Endothelial cell of umbilical vein (primary cell): ENCODE measurements around the gene ZNF526. TPM values are rescaled to one million over a fixed set of nuclear protein-coding genes. Genes with fewer than 3 reads are reported as not detected.

ENCODE experiments used
- BruUV-seq: library from RNA; stranded (reverse); fragments of 400-500 nt; replicated peaks from 2 replicates; lab custom pipeline; 2021; lab: Mats Ljungman, UMichigan
- CTCF ChIA-PET: fragments of 300-600, 350-600 bp; sonication (Branson Sonifier 250); formaldehyde crosslinking; loops from one replicate; lab custom pipeline; 2021; ENCODE audit warnings: antibody characterized with exemption, inconsistent platforms; lab: Charles Lee
- POLR2A ChIA-PET: fragments of 300-600, 350-600 bp; sonication (Branson Sonifier 250); formaldehyde crosslinking; loops from one replicate; lab custom pipeline; 2021; ENCODE audit warnings: antibody characterized with exemption, inconsistent platforms; lab: Charles Lee
- DNase-seq: peaks from one replicate; pipeline ENCODE4 v3.0.0-alpha.2; 2011; ENCODE audit warnings: low read depth, low spot score
- FAIRE-seq: peaks from 2 replicates; lab custom pipeline; 2011; peaks lifted over from hg19 to GRCh38; lab: Jason Lieb, UNC
- H2AFZ ChIP-seq: 2 replicates; pipeline ENCODE4 v1.6.0; 2012; ENCODE audit warnings: low read depth, low read length, control low read depth, inconsistent platforms
- H3K27ac ChIP-seq: 2 replicates; pipeline ENCODE4 v1.5.1; 2011; ENCODE audit warnings: low read depth, mild to moderate bottlenecking, control low read depth, low read length, moderate library complexity; ENCODE audit not compliant: insufficient read depth
- H3K27me3 ChIP-seq, 2 experiments: 2 replicates each; pipeline versions ENCODE4 v1.6.0 to v1.6.1; 2011; ENCODE audit warnings: low read length in 2 of 2, mixed read lengths in 1 of 2; ENCODE audit not compliant: control insufficient read depth in 2 of 2, insufficient read depth in 2 of 2
- H3K36me3 ChIP-seq, 2 experiments: 2 replicates in 1 of 2; 3 replicates in 1 of 2; pipeline ENCODE4 v1.5.1; 2011; ENCODE audit warnings: low read length in 2 of 2, mild to moderate bottlenecking in 1 of 2, moderate library complexity in 1 of 2; ENCODE audit not compliant: control insufficient read depth in 2 of 2, insufficient read depth in 2 of 2; ENCODE audit errors: extremely low read depth in 1 of 2
- H3K4me1 ChIP-seq: 3 replicates; pipeline ENCODE4 v1.5.1; 2011; ENCODE audit warnings: mild to moderate bottlenecking, low read length; ENCODE audit not compliant: control insufficient read depth, insufficient read depth; ENCODE audit errors: extremely low read depth
- H3K4me2 ChIP-seq: 2 replicates; pipeline ENCODE4 v1.6.1; 2011; ENCODE audit warnings: low read length, control low read depth, mixed read lengths; ENCODE audit not compliant: insufficient read depth
- H3K4me3 ChIP-seq, 3 experiments: fragments of 200-600 bp in 1 of 3; sonication (generic), shearing (Covaris generic) in 1 of 3; replicated peaks in 1 of 3; 2 replicates each; pipeline ENCODE4 v1.5.1; 2011 to 2016; ENCODE audit warnings: control low read depth in 3 of 3, low read length in 3 of 3, mild to moderate bottlenecking in 2 of 3, inconsistent platforms in 1 of 3, low read depth in 1 of 3, moderate library complexity in 1 of 3; ENCODE audit not compliant: insufficient read depth in 1 of 3
- H3K79me2 ChIP-seq: 2 replicates; pipeline ENCODE4 v1.6.0; 2012; ENCODE audit warnings: low read length, inconsistent platforms; ENCODE audit not compliant: control insufficient read depth, insufficient read depth
- H3K9ac ChIP-seq: replicated peaks from 2 replicates; pipeline ENCODE3; 2011; ENCODE audit warnings: low read length, control low read depth; ENCODE audit not compliant: insufficient read depth; ENCODE audit errors: extremely low read depth
- H3K9me1 ChIP-seq: replicated peaks from 3 replicates; pipeline ENCODE4 v1.6.0; 2011; ENCODE audit warnings: mild to moderate bottlenecking, low read length; ENCODE audit not compliant: control insufficient read depth, insufficient read depth; ENCODE audit errors: extremely low read depth
- H3K9me3 ChIP-seq: replicated peaks from 2 replicates; pipeline ENCODE4 v1.5.1; 2012; ENCODE audit warnings: low read length, inconsistent platforms; ENCODE audit not compliant: control insufficient read depth, insufficient read depth
- H4K20me1 ChIP-seq: replicated peaks from 2 replicates; pipeline ENCODE3; 2011; ENCODE audit warnings: mild to moderate bottlenecking, low read length; ENCODE audit not compliant: control insufficient read depth, insufficient read depth; ENCODE audit errors: extremely low read depth
- EZH2 ChIP-seq: IDR thresholded peaks from 2 replicates; pipeline ENCODE4 v1.6.1; 2012; ENCODE audit warnings: borderline replicate concordance, low read depth, mild to moderate bottlenecking, moderate library complexity, low read length, inconsistent platforms; ENCODE audit not compliant: severe bottlenecking
- FOS ChIP-seq: IDR thresholded peaks from 2 replicates; pipeline ENCODE4 v1.6.1; 2011; ENCODE audit warnings: mild to moderate bottlenecking, low read length, moderate library complexity, borderline replicate concordance; ENCODE audit not compliant: insufficient read depth
- GATA2 ChIP-seq: IDR thresholded peaks from 2 replicates; pipeline ENCODE4 v1.7.0; 2011; ENCODE audit warnings: low read depth, mild to moderate bottlenecking, moderate library complexity, mixed read lengths, low read length; ENCODE audit not compliant: insufficient read length, insufficient read depth
- JUN ChIP-seq: IDR thresholded peaks from 2 replicates; pipeline ENCODE4 v1.6.1; 2011; ENCODE audit warnings: borderline replicate concordance, low read depth; ENCODE audit not compliant: insufficient read length, insufficient read depth
- MAX ChIP-seq: IDR thresholded peaks from 2 replicates; pipeline ENCODE4 v1.6.1; 2011; ENCODE audit not compliant: insufficient read depth, insufficient read length
- MYC ChIP-seq: IDR thresholded peaks from one replicate; pipeline ENCODE4 v1.6.1; 2011; ENCODE audit warnings: mild to moderate bottlenecking, low read depth, low read length
- POLR2A ChIP-seq: IDR thresholded peaks from 2 replicates; pipeline ENCODE4 v1.6.1; 2012; ENCODE audit warnings: low read depth, mild to moderate bottlenecking, control low read depth, low read length
- POLR2AphosphoS5 ChIP-seq: IDR thresholded peaks from 2 replicates; pipeline ENCODE4 v1.6.1; 2012; ENCODE audit warnings: low read depth, mild to moderate bottlenecking, control low read depth, low read length, moderate library complexity; ENCODE audit not compliant: insufficient read depth
- dilution Hi-C: fragments of 300-500 bp; cut with MboI; formaldehyde crosslinking; loops from one replicate; pipeline ENCODE4 v1.15.0; 2019; ENCODE audit warnings: low sequenced_read_pairs; ENCODE audit not compliant: extremely low pct_ligation_motif_present
- intact Hi-C: fragments of 100-400 bp; cut with micrococcal nuclease; formaldehyde crosslinking; loops from one replicate; pipeline ENCODE4 v1.10.0; 2022
- polyA plus RNA-seq, 4 experiments: library from polyadenylated mRNA; depleted of rRNA in 3 of 4; stranded (reverse) in 3 of 4; unstranded in 1 of 4; fragments of >200 nt; gene quantifications; 2 replicates each; pipeline versions ENCODE4 v1.2.1 to v1.2.3, GENCODE V29; 2011 to 2012; ENCODE audit warnings: missing spikeins in 1 of 4
- total RNA-seq: library from RNA; stranded (reverse); gene quantifications from 2 replicates; pipeline ENCODE4 v1.2.3, GENCODE V29; 2021
- TF ChIP-seq, protein P1 (sequence below), 2 donors: IDR thresholded peaks; 1 replicate in 1 of 2; 2 replicates in 1 of 2; pipeline ENCODE4 v1.5.1; 2011; ENCODE audit warnings: low read length in 2 of 2, mild to moderate bottlenecking in 2 of 2, moderate library complexity in 2 of 2, control low read depth in 1 of 2, inconsistent platforms in 1 of 2, low read depth in 1 of 2; ENCODE audit not compliant: insufficient read depth in 1 of 2; ENCODE audit errors: extremely low read depth in 1 of 2

Gene ZNF526
- total and polyA plus RNA-seq, 2 donors (not counting 3 experiments of a cell fraction or from before 2014, with no cell fraction given): 6.5 to 13.3 TPM

DNA sequence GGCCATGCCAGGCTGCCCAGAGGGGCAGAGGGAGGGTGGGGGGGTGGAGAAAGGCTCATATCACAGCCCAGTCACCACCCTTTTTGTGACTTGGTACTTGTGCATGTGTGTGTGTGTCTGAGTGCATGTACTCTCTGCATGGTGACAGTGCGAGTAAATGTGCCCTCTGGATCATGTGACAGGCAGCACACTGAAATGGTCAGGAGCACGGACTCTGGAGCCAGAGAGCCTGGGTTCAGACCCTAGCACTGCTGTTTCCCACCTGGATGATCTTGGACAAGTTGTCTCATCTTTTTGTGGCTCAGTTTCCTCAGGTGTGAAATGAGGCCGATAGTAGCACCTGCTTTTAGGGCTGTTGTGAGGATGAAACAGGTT is 50.9 kb downstream of the ZNF526 start:
- Histone ChIP-seq H4K20me1 (no peaks in the 10 kb centered on the region), H3K79me2 (peaks cover 42% of the 10 kb centered on the region), H3K36me3 (peaks cover 12 to 28% of the 10 kb centered on the region in 2 experiments), H3K4me3 (peak overlapping the region in 1 of 3 experiments; percentile 65), H3K4me2 (peak overlapping the region; percentile 31), H3K4me1 (peaks cover 27% of the 10 kb centered on the region), H3K9ac (no peak overlapping the region), H2AFZ (no peak overlapping the region), H3K27me3 (no peaks in the 10 kb centered on the region), H3K9me1 (no peaks in the 10 kb centered on the region), H3K9me3 (no peaks in the 10 kb centered on the region), H3K27ac (peak overlapping the region; percentile 11)
- ChIA-PET CTCF (interaction anchor here (1.0 to 3.6 kb wide), 6 partner anchors 9 to 28 kb away, joined by 3 to 24 read pairs (median 6); no protein-coding TSS in a partner anchor), POLR2A (interaction anchor here (0.6 to 1.2 kb wide), 3 partner anchors 8 to 28 kb away, joined by 3 to 7 read pairs (median 5); partner anchors contain the start of gene GSK3A)
- FAIRE-seq (peak; percentile 56), DNase-seq (no peak)
- no TSS peak for BruUV-seq
- intact Hi-C loops (no loop called here), dilution Hi-C loops (no loop called here)
- TF ChIP-seq MAX (no peak), JUN (no peak), FOS (no peak), MYC (no peak), POLR2AphosphoS5 (no peak), EZH2 (no peak), POLR2A (no peak), GATA2 (no peak)
- TF ChIP-seq, protein P1, sequence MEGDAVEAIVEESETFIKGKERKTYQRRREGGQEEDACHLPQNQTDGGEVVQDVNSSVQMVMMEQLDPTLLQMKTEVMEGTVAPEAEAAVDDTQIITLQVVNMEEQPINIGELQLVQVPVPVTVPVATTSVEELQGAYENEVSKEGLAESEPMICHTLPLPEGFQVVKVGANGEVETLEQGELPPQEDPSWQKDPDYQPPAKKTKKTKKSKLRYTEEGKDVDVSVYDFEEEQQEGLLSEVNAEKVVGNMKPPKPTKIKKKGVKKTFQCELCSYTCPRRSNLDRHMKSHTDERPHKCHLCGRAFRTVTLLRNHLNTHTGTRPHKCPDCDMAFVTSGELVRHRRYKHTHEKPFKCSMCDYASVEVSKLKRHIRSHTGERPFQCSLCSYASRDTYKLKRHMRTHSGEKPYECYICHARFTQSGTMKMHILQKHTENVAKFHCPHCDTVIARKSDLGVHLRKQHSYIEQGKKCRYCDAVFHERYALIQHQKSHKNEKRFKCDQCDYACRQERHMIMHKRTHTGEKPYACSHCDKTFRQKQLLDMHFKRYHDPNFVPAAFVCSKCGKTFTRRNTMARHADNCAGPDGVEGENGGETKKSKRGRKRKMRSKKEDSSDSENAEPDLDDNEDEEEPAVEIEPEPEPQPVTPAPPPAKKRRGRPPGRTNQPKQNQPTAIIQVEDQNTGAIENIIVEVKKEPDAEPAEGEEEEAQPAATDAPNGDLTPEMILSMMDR (IDR thresholded peaks at IDR 0.05; ENCODE audit: extremely low read depth in 1 of 2, insufficient read depth in 1 of 2, low read depth in 1 of 2, low read length in 2 of 2): no peak
